H9 (cell line): ENCODE measurements around the gene ATP5MC3. TPM values are rescaled to one million over a fixed set of nuclear protein-coding genes. Genes with fewer than 3 reads are reported as not detected.
A peak's percentile ranks its signal among the peaks of the same experiment; 100 is the strongest.

ENCODE experiments used
- DNase-seq: peaks from one replicate; pipeline ENCODE4 v3.0.0-alpha.2; 2017
- H2AFZ ChIP-seq: one replicate; pipeline ENCODE4 v1.6.1; 2013; ENCODE audit warnings: mild to moderate bottlenecking, low read length, control low read depth, moderate library complexity
- H2AK5ac ChIP-seq: 2 replicates; pipeline ENCODE4 v1.6.1; 2013; ENCODE audit warnings: low read length, control low read depth, mixed read lengths; ENCODE audit not compliant: insufficient read length
- H2BK120ac ChIP-seq: one replicate; pipeline ENCODE4 v1.6.1; 2013; ENCODE audit warnings: low read depth, mild to moderate bottlenecking, low read length, control low read depth, inconsistent platforms; ENCODE audit not compliant: poor library complexity, severe bottlenecking
- H2BK12ac ChIP-seq: 2 replicates; pipeline ENCODE4 v1.6.1; 2013; ENCODE audit warnings: low read length, control low read depth, mixed read lengths, low read depth; ENCODE audit not compliant: insufficient read length
- H2BK15ac ChIP-seq: 2 replicates; pipeline ENCODE4 v1.6.1; 2013; ENCODE audit warnings: low read depth, low read length, control low read depth
- H2BK20ac ChIP-seq: one replicate; pipeline ENCODE4 v1.6.1; 2013; ENCODE audit warnings: low read depth, mild to moderate bottlenecking, low read length, control low read depth, inconsistent platforms; ENCODE audit not compliant: poor library complexity, severe bottlenecking
- H2BK5ac ChIP-seq: 2 replicates; pipeline ENCODE4 v1.6.1; 2013; ENCODE audit warnings: low read length, control low read depth, mixed read lengths; ENCODE audit not compliant: insufficient read length
- H3K14ac ChIP-seq: 2 replicates; pipeline ENCODE4 v1.6.1; 2013; ENCODE audit warnings: low read length, control low read depth; ENCODE audit not compliant: insufficient read depth
- H3K18ac ChIP-seq: 2 replicates; pipeline ENCODE4 v1.6.1; 2013; ENCODE audit warnings: low read depth, mild to moderate bottlenecking, mixed read lengths, low read length, control low read depth; ENCODE audit not compliant: insufficient read length
- H3K23ac ChIP-seq: 2 replicates; pipeline ENCODE4 v1.6.1; 2013; ENCODE audit warnings: low read length, control low read depth, mixed read lengths, low read depth; ENCODE audit not compliant: insufficient read length
- H3K23me2 ChIP-seq: 2 replicates; pipeline ENCODE4 v1.6.1; 2013; ENCODE audit warnings: low read depth, mild to moderate bottlenecking, mixed read lengths, low read length, control low read depth; ENCODE audit not compliant: insufficient read length, poor library complexity, severe bottlenecking
- H3K27ac ChIP-seq: 2 replicates; pipeline ENCODE4 v1.5.1; 2013; ENCODE audit warnings: low read length, control low read depth, mixed read lengths, low read depth; ENCODE audit not compliant: insufficient read length
- H3K27me3 ChIP-seq: 2 replicates; pipeline ENCODE4 v1.6.1; 2013; ENCODE audit warnings: low read length, control low read depth, inconsistent platforms; ENCODE audit not compliant: insufficient read depth
- H3K4ac ChIP-seq: 2 replicates; pipeline ENCODE4 v1.6.1; 2013; ENCODE audit warnings: low read depth, mild to moderate bottlenecking, control low read depth, inconsistent platforms, low read length, moderate library complexity
- H3K4me1 ChIP-seq: 2 replicates; pipeline ENCODE4 v1.6.1; 2013; ENCODE audit warnings: low read length, control low read depth, inconsistent platforms; ENCODE audit not compliant: insufficient read depth
- H3K4me2 ChIP-seq: 2 replicates; pipeline ENCODE4 v1.6.1; 2013; ENCODE audit warnings: low read length, control low read depth, mixed read lengths; ENCODE audit not compliant: insufficient read length, insufficient read depth
- H3K56ac ChIP-seq: 2 replicates; pipeline ENCODE4 v1.6.1; 2013; ENCODE audit warnings: low read depth, mild to moderate bottlenecking, mixed read lengths, low read length, control low read depth; ENCODE audit not compliant: insufficient read length
- H3K79me1 ChIP-seq: 2 replicates; pipeline ENCODE4 v1.6.1; 2013; ENCODE audit warnings: low read depth, mild to moderate bottlenecking, moderate library complexity, low read length, control low read depth, inconsistent platforms; ENCODE audit not compliant: insufficient read depth, poor library complexity, severe bottlenecking
- H3K79me2 ChIP-seq: 2 replicates; pipeline ENCODE4 v1.6.1; 2013; ENCODE audit warnings: low read length, control low read depth, inconsistent platforms; ENCODE audit not compliant: insufficient read depth
- H3K9ac ChIP-seq: 2 replicates; pipeline ENCODE4 v1.6.1; 2013; ENCODE audit warnings: low read length, control low read depth, mixed read lengths; ENCODE audit not compliant: insufficient read length; ENCODE audit errors: extremely low read depth
- H3K9me3 ChIP-seq: one replicate; pipeline ENCODE4 v1.6.1; 2013; ENCODE audit warnings: low read depth, low read length, inconsistent platforms; ENCODE audit not compliant: control insufficient read depth
- H3T11ph ChIP-seq: one replicate; pipeline ENCODE4 v1.6.1; 2013; ENCODE audit warnings: mild to moderate bottlenecking, low read length, control low read depth, inconsistent platforms
- H4K20me1 ChIP-seq: one replicate; pipeline ENCODE4 v1.6.1; 2013; ENCODE audit not compliant: control insufficient read depth, insufficient read length, insufficient read depth
- H4K5ac ChIP-seq: 2 replicates; pipeline ENCODE4 v1.6.1; 2013; ENCODE audit warnings: low read depth, mild to moderate bottlenecking, mixed read lengths, low read length, control low read depth; ENCODE audit not compliant: insufficient read length
- H4K8ac ChIP-seq: replicated peaks from 2 replicates; pipeline ENCODE4 v1.6.1; 2013; ENCODE audit warnings: low read length, control low read depth, mixed read lengths, low read depth; ENCODE audit not compliant: insufficient read length
- H4K91ac ChIP-seq: 2 replicates; pipeline ENCODE4 v1.6.1; 2013; ENCODE audit warnings: low read depth, mild to moderate bottlenecking, moderate library complexity, mixed read lengths, low read length, control low read depth; ENCODE audit not compliant: insufficient read length
- H3K27ac Mint-ChIP-seq, 3 experiments: 2 replicates in 2 of 3; 3 replicates in 1 of 3; pipeline ENCODE4 v1.8.0; 2020 to 2021; ENCODE audit warnings: mixed read lengths in 3 of 3, mild to moderate bottlenecking in 1 of 3, moderate library complexity in 1 of 3
- H3K27me3 Mint-ChIP-seq: 2 replicates; pipeline ENCODE4 v1.8.0; 2021; ENCODE audit warnings: low read depth, mild to moderate bottlenecking, moderate library complexity, mixed read lengths
- H3K36me3 Mint-ChIP-seq, 3 experiments: 2 replicates in 2 of 3; 3 replicates in 1 of 3; pipeline ENCODE4 v1.8.0; 2020 to 2021; ENCODE audit warnings: low read depth in 3 of 3, mixed read lengths in 3 of 3; ENCODE audit not compliant: insufficient read depth in 1 of 3
- H3K4me1 Mint-ChIP-seq, 2 experiments: 2 replicates each; pipeline ENCODE4 v1.8.0; 2020; ENCODE audit warnings: mixed read lengths in 2 of 2
- H3K4me3 Mint-ChIP-seq, 2 experiments: 2 replicates in 1 of 2; 3 replicates in 1 of 2; pipeline ENCODE4 v1.8.0; 2020 to 2021; ENCODE audit warnings: mild to moderate bottlenecking in 2 of 2, mixed read lengths in 2 of 2, moderate library complexity in 1 of 2
- H3K9me3 Mint-ChIP-seq, 2 experiments: 2 replicates in 1 of 2; 3 replicates in 1 of 2; pipeline ENCODE4 v1.8.0; 2020; ENCODE audit warnings: mild to moderate bottlenecking in 2 of 2, mixed read lengths in 2 of 2, moderate library complexity in 1 of 2
- total RNA-seq: library from RNA; stranded (reverse); gene quantifications from 2 replicates; pipeline ENCODE4 v1.2.1, GENCODE V29; 2021
- TF ChIP-seq, protein P1 (sequence below): fragments of 200-600 bp; sonication (generic); conservative IDR thresholded peaks from 3 replicates; pipeline ENCODE4 v1.8.0; 2021; ENCODE audit warnings: antibody characterized with exemption, mild to moderate bottlenecking

The ATP5MC3 gene
- total RNA-seq, 1 experiment from 2014 or later, result 326 TPM

GRCh38 chr2:175195012-175195411 is 13.5 kb upstream of the ATP5MC3 start:
- Histone ChIP-seq H2BK12ac (no peak overlapping the region), H3K27ac (no peak overlapping the region), H2BK15ac (no peak overlapping the region), H3K14ac (no peak overlapping the region), H2BK120ac (peak overlapping the region; percentile 36), H3K56ac (no peak overlapping the region), H3K79me2 (no peaks in the 10 kb centered on the region), H3K27me3 (no peaks in the 10 kb centered on the region), H4K20me1 (no peaks in the 10 kb centered on the region), H2AK5ac (no peak overlapping the region), H3K23ac (no peak overlapping the region), H3T11ph (no peak overlapping the region), H4K8ac (no peak overlapping the region), H3K9me3 (no peaks in the 10 kb centered on the region), H3K4me2 (no peak overlapping the region), H2BK5ac (no peak overlapping the region), H3K4ac (no peak overlapping the region), H3K4me1 (no peaks in the 10 kb centered on the region), H2BK20ac (no peak overlapping the region), H3K18ac (no peak overlapping the region), H3K9ac (no peak overlapping the region), H2AFZ (no peak overlapping the region), H3K79me1 (no peaks in the 10 kb centered on the region), H3K23me2 (no peaks in the 10 kb centered on the region), H4K5ac (no peak overlapping the region), H4K91ac (no peak overlapping the region)
- no peak overlapping the region for H3K27ac Mint-ChIP-seq
- H3K4me3 Mint-ChIP-seq, result no peak overlapping the region
- TF ChIP-seq, protein P1, sequence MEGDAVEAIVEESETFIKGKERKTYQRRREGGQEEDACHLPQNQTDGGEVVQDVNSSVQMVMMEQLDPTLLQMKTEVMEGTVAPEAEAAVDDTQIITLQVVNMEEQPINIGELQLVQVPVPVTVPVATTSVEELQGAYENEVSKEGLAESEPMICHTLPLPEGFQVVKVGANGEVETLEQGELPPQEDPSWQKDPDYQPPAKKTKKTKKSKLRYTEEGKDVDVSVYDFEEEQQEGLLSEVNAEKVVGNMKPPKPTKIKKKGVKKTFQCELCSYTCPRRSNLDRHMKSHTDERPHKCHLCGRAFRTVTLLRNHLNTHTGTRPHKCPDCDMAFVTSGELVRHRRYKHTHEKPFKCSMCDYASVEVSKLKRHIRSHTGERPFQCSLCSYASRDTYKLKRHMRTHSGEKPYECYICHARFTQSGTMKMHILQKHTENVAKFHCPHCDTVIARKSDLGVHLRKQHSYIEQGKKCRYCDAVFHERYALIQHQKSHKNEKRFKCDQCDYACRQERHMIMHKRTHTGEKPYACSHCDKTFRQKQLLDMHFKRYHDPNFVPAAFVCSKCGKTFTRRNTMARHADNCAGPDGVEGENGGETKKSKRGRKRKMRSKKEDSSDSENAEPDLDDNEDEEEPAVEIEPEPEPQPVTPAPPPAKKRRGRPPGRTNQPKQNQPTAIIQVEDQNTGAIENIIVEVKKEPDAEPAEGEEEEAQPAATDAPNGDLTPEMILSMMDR, result no peak
- H3K9me3 Mint-ChIP-seq, result peaks cover 4 to 12% of the 10 kb centered on the region in 2 experiments; a peak in 4 of 5 replicates
- H3K4me1 Mint-ChIP-seq, result no peaks in the 10 kb centered on the region
- no peak for DNase-seq
- peaks cover 0 to 5% (median 0%) of the 10 kb centered on the region in 3 experiments; a peak in 2 of 7 replicates for H3K36me3 Mint-ChIP-seq
- H3K27me3 Mint-ChIP-seq, result 0 out of 2 replicates have a peak, but pooled peaks cover 3% of the 10 kb centered on the region
